Measurements from ENCODE around the gene MCC.

- TF ChIP-seq CTCF (IDR thresholded peaks at IDR 0.05) (no peak), EZH2phosphoT487 (IDR thresholded peaks at IDR 0.05) (no peak)
Observed at GRCh38 chr5:113142186-113142585, 346.1 kb downstream of the MCC start.
